Tibial artery (tissue), 4 donors: ENCODE measurements around the gene POU2AF1.

ENCODE experiments used
- DNase-seq, 2 donors: peaks; one replicate each; pipeline ENCODE4 v3.0.0-alpha.2; 2019
- H3K27ac ChIP-seq, 2 donors: fragments of 200-600 bp; sonication (generic) in 1 of 2; 1 replicate in 1 of 2; 2 replicates in 1 of 2; pipeline ENCODE4 v1.5.1; 2018 to 2019; ENCODE audit warnings: mild to moderate bottlenecking in 1 of 2
- H3K27me3 ChIP-seq, 2 donors: fragments of 200-600 bp; sonication (generic) in 1 of 2; one replicate each; pipeline versions ENCODE4 v1.5.1 to v1.6.0; 2016 to 2019
- H3K36me3 ChIP-seq, 3 donors: fragments of 200-600 bp; sonication (generic) in 2 of 3; one replicate each; pipeline ENCODE4 v1.5.1; 2016 to 2019; ENCODE audit warnings: mild to moderate bottlenecking in 2 of 3
- H3K4me1 ChIP-seq, 4 donors: fragments of 200-600 bp; sonication (generic) in 2 of 4; 1 replicate in 3 of 4; 2 replicates in 1 of 4; pipeline ENCODE4 v1.5.1; 2016 to 2019
- H3K4me3 ChIP-seq, 2 donors: fragments of 200-600 bp; sonication (generic) in 1 of 2; 1 replicate in 1 of 2; 2 replicates in 1 of 2; pipeline ENCODE4 v1.5.1; 2018 to 2019; ENCODE audit warnings: mild to moderate bottlenecking in 2 of 2
- H3K9me3 ChIP-seq, 3 donors: fragments of 200-600 bp; sonication (generic) in 1 of 3; one replicate each; pipeline ENCODE4 v1.5.1; 2016 to 2019
- CTCF ChIP-seq, 2 experiments: fragments of 200-600 bp in 1 of 2; fragments of 450-650 bp in 1 of 2; IDR thresholded peaks; one replicate each; pipeline ENCODE4 v1.5.1; 2017 to 2019; ENCODE audit warnings: antibody characterized with exemption in 2 of 2, mild to moderate bottlenecking in 1 of 2, moderate library complexity in 1 of 2
- intact Hi-C: fragments of 100-400 bp; cut with DNase I; formaldehyde crosslinking; loops from one replicate; pipeline ENCODE4 v1.15.0; 2023; ENCODE audit warnings: low total_unique reads

The POU2AF1 gene

GRCh38 chr11:111373590-111373989 lies 5.5 kb downstream of the POU2AF1 start:
- no peak for TF ChIP-seq CTCF (IDR thresholded peaks at IDR 0.05)
- H3K4me3 ChIP-seq = no peak overlapping the region
- intact Hi-C loops = no loop called here
- no peaks in the 10 kb centered on the region for H3K9me3 ChIP-seq
- DNase-seq = no peak
- H3K4me1 ChIP-seq = no peaks in the 10 kb centered on the region
- H3K27me3 ChIP-seq = no peaks in the 10 kb centered on the region
- H3K27ac ChIP-seq = no peak overlapping the region
- no peaks in the 10 kb centered on the region for H3K36me3 ChIP-seq

- intact Hi-C loops = no loop called here
- Histone ChIP-seq H3K9me3 (no peaks in the 10 kb centered on the region), H3K36me3 (no peaks in the 10 kb centered on the region), H3K27me3 (no peaks in the 10 kb centered on the region), H3K27ac (no peak overlapping the region), H3K4me3 (no peak overlapping the region), H3K4me1 (no peaks in the 10 kb centered on the region)
- no peak for TF ChIP-seq CTCF (IDR thresholded peaks at IDR 0.05)
- DNase-seq = no peak
Measured at GRCh38 chr11:111372538-111372937, 6.5 kb downstream of the POU2AF1 start.

GRCh38 chr11:111370902-111371578 lies 8.0 kb downstream of the POU2AF1 start:
- Histone ChIP-seq H3K4me1 (no peaks in the 10 kb centered on the region), H3K4me3 (no peak overlapping the region), H3K27me3 (no peaks in the 10 kb centered on the region), H3K27ac (no peak overlapping the region), H3K9me3 (no peaks in the 10 kb centered on the region), H3K36me3 (no peaks in the 10 kb centered on the region)
- intact Hi-C loops = no loop called here
- TF ChIP-seq CTCF (IDR thresholded peaks at IDR 0.05) = no peak
- no peak for DNase-seq

- intact Hi-C loops = no loop called here
Measured at GRCh38 chr11:111370270-111370901, 8.7 kb downstream of the POU2AF1 start.

GRCh38 chr11:111368285-111368560 lies 10.9 kb downstream of the POU2AF1 start:
- Histone ChIP-seq H3K4me3 (no peak overlapping the region), H3K27ac (no peak overlapping the region), H3K4me1 (no peaks in the 10 kb centered on the region), H3K27me3 (no peaks in the 10 kb centered on the region), H3K9me3 (no peaks in the 10 kb centered on the region), H3K36me3 (no peaks in the 10 kb centered on the region)
- TF ChIP-seq CTCF (IDR thresholded peaks at IDR 0.05) = no peak
- no peak for DNase-seq
- intact Hi-C loops = no loop called here

More at GRCh38 chr11:111370270-111370901, 8.7 kb downstream of the POU2AF1 start:
- Histone ChIP-seq H3K27me3 (no peaks in the 10 kb centered on the region), H3K4me1 (no peaks in the 10 kb centered on the region), H3K27ac (no peak overlapping the region), H3K9me3 (no peaks in the 10 kb centered on the region), H3K4me3 (no peak overlapping the region), H3K36me3 (no peaks in the 10 kb centered on the region)
- DNase-seq = no peak
- no peak for TF ChIP-seq CTCF (IDR thresholded peaks at IDR 0.05)
